ENCODE measurements around the gene WDFY2.
A peak's percentile ranks its signal among the peaks of the same experiment; 100 is the strongest.
"Not testable (repeated sequence)": the region's sequence is repeated elsewhere in the genome, so short reads cannot be mapped to it uniquely, and the experiment has no call there.

The WDFY2 gene

GRCh38 chr13:51590971-51591627 is 6.8 kb downstream of the WDFY2 start:
- DNase-seq (ENCODE audit: low read depth): no peak
- TF ChIP-seq, protein P1, sequence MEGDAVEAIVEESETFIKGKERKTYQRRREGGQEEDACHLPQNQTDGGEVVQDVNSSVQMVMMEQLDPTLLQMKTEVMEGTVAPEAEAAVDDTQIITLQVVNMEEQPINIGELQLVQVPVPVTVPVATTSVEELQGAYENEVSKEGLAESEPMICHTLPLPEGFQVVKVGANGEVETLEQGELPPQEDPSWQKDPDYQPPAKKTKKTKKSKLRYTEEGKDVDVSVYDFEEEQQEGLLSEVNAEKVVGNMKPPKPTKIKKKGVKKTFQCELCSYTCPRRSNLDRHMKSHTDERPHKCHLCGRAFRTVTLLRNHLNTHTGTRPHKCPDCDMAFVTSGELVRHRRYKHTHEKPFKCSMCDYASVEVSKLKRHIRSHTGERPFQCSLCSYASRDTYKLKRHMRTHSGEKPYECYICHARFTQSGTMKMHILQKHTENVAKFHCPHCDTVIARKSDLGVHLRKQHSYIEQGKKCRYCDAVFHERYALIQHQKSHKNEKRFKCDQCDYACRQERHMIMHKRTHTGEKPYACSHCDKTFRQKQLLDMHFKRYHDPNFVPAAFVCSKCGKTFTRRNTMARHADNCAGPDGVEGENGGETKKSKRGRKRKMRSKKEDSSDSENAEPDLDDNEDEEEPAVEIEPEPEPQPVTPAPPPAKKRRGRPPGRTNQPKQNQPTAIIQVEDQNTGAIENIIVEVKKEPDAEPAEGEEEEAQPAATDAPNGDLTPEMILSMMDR (IDR thresholded peaks at IDR 0.05; ENCODE audit: insufficient read depth, low read depth, low read length, missing control alignments): no peak
- H3K4me3 ChIP-seq (ENCODE audit: low read depth, low read length): no peak overlapping the region

- DNase-seq (ENCODE audit: low read depth); H3K4me3 ChIP-seq (ENCODE audit: low read depth, low read length): not testable (repeated sequence)
Measured at GRCh38 chr13:51591938-51592337, 7.7 kb downstream of the WDFY2 start.

DNA sequence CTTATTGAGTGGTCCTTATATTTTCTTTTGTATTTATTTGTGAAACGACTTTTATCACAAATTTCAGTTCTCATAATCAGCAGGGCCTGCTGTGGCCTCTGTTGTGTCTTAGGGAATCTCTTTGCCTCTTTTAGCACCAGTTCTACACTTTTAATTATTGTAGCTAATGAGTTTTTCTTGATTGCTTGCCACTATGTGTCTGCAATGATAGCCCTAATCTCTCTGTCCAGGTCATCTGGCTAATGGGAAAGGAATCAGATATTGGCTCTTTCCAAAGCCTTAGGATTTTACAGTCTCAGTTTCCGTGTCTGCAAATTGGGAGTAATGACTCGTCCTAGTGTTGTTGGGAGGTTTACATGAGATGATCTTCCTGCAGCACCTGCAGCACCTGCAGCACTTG is 10.2 kb downstream of the WDFY2 start:
- TF ChIP-seq, protein P1 (IDR thresholded peaks at IDR 0.05; ENCODE audit: insufficient read depth, low read depth, low read length, missing control alignments): no peak
- no peak for DNase-seq (ENCODE audit: low read depth)
- no peak overlapping the region for H3K4me3 ChIP-seq (ENCODE audit: low read depth, low read length)

DNA sequence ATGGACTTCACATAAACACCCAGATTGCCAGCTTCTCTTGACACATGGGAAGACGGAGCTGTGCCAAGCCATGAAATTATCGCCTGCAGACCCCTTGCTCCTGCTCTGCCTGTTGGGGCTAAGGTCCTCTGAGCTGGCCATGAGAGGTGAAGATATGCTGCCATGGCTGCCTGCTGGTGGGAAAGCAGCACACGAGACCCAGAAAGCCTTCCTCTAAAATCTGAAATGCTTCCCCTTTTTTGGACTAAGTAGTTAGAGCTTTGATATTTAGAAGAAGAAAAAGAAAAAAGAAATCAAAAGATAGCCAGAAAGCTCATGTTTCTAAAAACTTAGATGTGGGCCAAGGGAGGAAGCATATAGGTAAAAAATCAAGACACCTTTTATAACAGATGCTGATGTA is 11.2 kb downstream of the WDFY2 start:
- no peak for DNase-seq (ENCODE audit: low read depth)
- TF ChIP-seq, protein P1 (IDR thresholded peaks at IDR 0.05; ENCODE audit: insufficient read depth, low read depth, low read length, missing control alignments): no peak
- H3K4me3 ChIP-seq (ENCODE audit: low read depth, low read length): no peak overlapping the region

GRCh38 chr13:51596541-51596940 is 12.3 kb downstream of the WDFY2 start:
- H3K4me3 ChIP-seq (ENCODE audit: low read depth, low read length): no peak overlapping the region
- no peak for DNase-seq (ENCODE audit: low read depth)
- TF ChIP-seq, protein P1 (IDR thresholded peaks at IDR 0.05; ENCODE audit: insufficient read depth, low read depth, low read length, missing control alignments): no peak

GRCh38 chr13:51599444-51600176 is 15.3 kb downstream of the WDFY2 start:
- H3K4me3 ChIP-seq (ENCODE audit: low read depth, low read length): no peak overlapping the region
- TF ChIP-seq, protein P1 (IDR thresholded peaks at IDR 0.05; ENCODE audit: insufficient read depth, low read depth, low read length, missing control alignments): peak; percentile 13
- DNase-seq (ENCODE audit: low read depth): no peak

DNA sequence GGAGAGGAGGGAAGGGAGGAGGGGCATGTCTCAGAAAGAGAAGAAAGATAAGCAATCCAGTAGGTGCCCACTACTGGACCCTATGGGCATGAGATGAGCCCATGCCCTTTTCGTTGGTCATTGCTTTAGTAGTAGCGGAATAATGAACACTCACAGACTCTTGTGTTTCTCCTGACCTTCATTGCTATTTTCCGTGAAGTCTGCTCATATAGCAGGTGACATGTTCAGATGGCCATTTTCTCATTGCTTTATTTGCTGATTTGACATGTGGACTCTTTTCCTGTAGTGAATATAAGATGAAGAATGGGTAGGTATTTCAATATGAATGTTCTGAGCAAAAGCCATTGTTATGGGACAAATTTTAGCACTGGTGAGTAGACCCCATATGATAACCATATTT is 16.4 kb downstream of the WDFY2 start:
- DNase-seq (ENCODE audit: low read depth): no peak
- TF ChIP-seq, protein P1 (IDR thresholded peaks at IDR 0.05; ENCODE audit: insufficient read depth, low read depth, low read length, missing control alignments): no peak
- no peak overlapping the region for H3K4me3 ChIP-seq (ENCODE audit: low read depth, low read length)

Measured in GM12865 (cell line).